Osteoblast (primary cell): ENCODE measurements around the gene CACNA1C. TPM values are rescaled to one million over a fixed set of nuclear protein-coding genes. Genes with fewer than 3 reads are reported as not detected.

Source experiments
- DNase-seq: peaks from one replicate; pipeline ENCODE4 v3.0.0; 2011; ENCODE audit warnings: low spot score, mixed read lengths; ENCODE audit not compliant: insufficient read length; ENCODE audit errors: missing footprints
- H2AFZ ChIP-seq: 2 replicates; pipeline ENCODE4 v1.6.0; 2011; ENCODE audit warnings: mild to moderate bottlenecking, low read length
- H3K27ac ChIP-seq: 2 replicates; pipeline ENCODE4 v1.5.1; 2011; ENCODE audit warnings: mild to moderate bottlenecking, low read depth, low read length, moderate library complexity
- H3K27me3 ChIP-seq: 2 replicates; pipeline ENCODE4 v1.6.0; 2012; ENCODE audit warnings: mild to moderate bottlenecking, control low read depth, inconsistent platforms, low read length, moderate library complexity; ENCODE audit not compliant: insufficient read depth
- H3K36me3 ChIP-seq: 2 replicates; pipeline ENCODE4 v1.5.1; 2011; ENCODE audit warnings: mild to moderate bottlenecking, low read length, control low read depth, moderate library complexity; ENCODE audit not compliant: insufficient read depth
- H3K4me1 ChIP-seq: 2 replicates; pipeline ENCODE4 v1.5.1; 2011; ENCODE audit warnings: mild to moderate bottlenecking, low read length, control low read depth, moderate library complexity; ENCODE audit not compliant: insufficient read depth
- H3K4me2 ChIP-seq: 2 replicates; pipeline ENCODE4 v1.6.0; 2011; ENCODE audit warnings: mild to moderate bottlenecking, low read length; ENCODE audit not compliant: insufficient read depth
- H3K4me3 ChIP-seq: fragments of 200-600 bp; sonication (generic); 3 replicates; pipeline ENCODE4 v1.5.1; 2012; ENCODE audit warnings: mild to moderate bottlenecking, low read length, inconsistent platforms; ENCODE audit not compliant: insufficient read depth
- H3K79me2 ChIP-seq: 2 replicates; pipeline ENCODE4 v1.6.0; 2012; ENCODE audit warnings: mild to moderate bottlenecking, low read length, control low read depth, inconsistent platforms; ENCODE audit not compliant: insufficient read depth
- H3K9me3 ChIP-seq: 2 replicates; pipeline ENCODE4 v1.5.1; 2011; ENCODE audit warnings: low read depth, low read length, control low read depth
- H4K20me1 ChIP-seq: 2 replicates; pipeline ENCODE4 v1.6.0; 2012; ENCODE audit warnings: mild to moderate bottlenecking, low read length, control low read depth; ENCODE audit not compliant: insufficient read depth
- total RNA-seq: library from RNA; depleted of rRNA; stranded (reverse); fragments of >200 nt; gene quantifications from 2 replicates; pipeline ENCODE4 v1.2.3, GENCODE V29; 2012
- TF ChIP-seq, protein P1 (sequence below): IDR thresholded peaks from 2 replicates; pipeline ENCODE4 v1.5.1; 2011; ENCODE audit warnings: mild to moderate bottlenecking, low read depth, low read length, moderate library complexity; ENCODE audit errors: extremely low read depth

Gene CACNA1C
- total RNA-seq, 1 donor, result 19.2 TPM

DNA sequence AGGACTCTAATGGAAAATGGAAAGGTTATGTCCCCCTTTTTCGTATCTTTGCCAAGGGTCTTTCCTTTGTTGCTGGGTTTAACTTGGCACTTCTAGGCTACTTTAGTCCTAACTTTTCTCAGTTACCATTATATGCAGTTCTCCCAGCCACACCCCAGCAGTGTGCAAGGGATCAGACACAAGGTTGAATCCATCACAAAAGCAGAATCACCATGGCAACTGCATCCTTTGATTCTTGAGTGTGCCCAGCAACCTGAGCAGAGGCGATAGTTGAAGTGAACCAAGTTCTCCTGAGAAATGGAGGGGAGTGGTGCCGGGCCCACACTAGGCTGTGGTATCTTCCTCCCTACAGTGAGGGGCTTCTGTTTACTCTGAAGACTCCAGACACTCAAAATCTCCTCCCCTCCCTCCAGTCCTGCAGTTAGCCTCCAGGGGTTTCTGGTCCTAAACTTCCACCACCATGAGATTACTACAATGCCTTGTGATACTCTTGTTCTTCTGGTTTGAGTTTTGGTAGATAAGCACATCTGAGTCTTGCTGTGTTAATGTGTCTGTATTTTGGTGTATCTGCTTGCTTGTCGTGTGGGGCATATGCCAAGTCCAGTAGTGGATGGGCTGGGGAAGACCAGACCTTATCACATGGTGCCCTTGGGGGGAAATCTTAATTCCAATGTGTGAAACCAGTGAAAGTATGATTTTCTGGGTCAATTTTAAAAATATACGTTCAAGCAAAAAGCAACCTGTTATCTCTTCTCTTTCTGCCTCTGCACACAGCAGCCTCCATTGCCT lies 183.9 kb downstream of the CACNA1C start:
- H3K4me1 ChIP-seq, result peaks cover 16% of the 10 kb centered on the region
- TF ChIP-seq, protein P1, sequence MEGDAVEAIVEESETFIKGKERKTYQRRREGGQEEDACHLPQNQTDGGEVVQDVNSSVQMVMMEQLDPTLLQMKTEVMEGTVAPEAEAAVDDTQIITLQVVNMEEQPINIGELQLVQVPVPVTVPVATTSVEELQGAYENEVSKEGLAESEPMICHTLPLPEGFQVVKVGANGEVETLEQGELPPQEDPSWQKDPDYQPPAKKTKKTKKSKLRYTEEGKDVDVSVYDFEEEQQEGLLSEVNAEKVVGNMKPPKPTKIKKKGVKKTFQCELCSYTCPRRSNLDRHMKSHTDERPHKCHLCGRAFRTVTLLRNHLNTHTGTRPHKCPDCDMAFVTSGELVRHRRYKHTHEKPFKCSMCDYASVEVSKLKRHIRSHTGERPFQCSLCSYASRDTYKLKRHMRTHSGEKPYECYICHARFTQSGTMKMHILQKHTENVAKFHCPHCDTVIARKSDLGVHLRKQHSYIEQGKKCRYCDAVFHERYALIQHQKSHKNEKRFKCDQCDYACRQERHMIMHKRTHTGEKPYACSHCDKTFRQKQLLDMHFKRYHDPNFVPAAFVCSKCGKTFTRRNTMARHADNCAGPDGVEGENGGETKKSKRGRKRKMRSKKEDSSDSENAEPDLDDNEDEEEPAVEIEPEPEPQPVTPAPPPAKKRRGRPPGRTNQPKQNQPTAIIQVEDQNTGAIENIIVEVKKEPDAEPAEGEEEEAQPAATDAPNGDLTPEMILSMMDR, result no peak
- peaks cover 7% of the 10 kb centered on the region for H4K20me1 ChIP-seq
- H3K4me3 ChIP-seq, result no peak overlapping the region
- peaks cover 39% of the 10 kb centered on the region for H3K79me2 ChIP-seq
- DNase-seq, result no peak
- no peak overlapping the region for H3K27ac ChIP-seq
- H3K9me3 ChIP-seq, result no peaks in the 10 kb centered on the region
- H2AFZ ChIP-seq, result no peak overlapping the region
- H3K27me3 ChIP-seq, result no peaks in the 10 kb centered on the region
- no peak overlapping the region for H3K4me2 ChIP-seq
- H3K36me3 ChIP-seq, result no peaks in the 10 kb centered on the region

DNA sequence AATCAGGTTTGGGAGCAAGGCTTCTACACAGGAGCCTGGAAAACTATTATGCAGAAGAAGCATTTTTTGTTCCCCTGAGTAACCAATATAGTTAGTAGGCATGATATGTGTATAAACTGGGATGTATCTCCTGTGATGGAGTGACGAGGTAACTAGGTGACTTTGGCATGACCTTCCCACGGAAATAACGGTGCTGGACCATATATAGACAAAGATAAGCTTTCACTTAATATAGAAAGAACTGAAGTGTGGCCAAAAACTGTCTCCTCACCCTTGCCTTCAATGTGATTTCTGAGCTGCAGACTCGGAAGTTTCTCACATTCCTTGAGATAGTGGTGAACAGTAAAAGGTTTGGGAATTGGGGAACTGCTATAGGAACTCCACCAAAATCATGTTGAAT lies 185.3 kb downstream of the CACNA1C start:
- peaks cover 7% of the 10 kb centered on the region for H4K20me1 ChIP-seq
- no peak overlapping the region for H3K27ac ChIP-seq
- H3K79me2 ChIP-seq, result peaks cover 40% of the 10 kb centered on the region
- no peak overlapping the region for H3K4me2 ChIP-seq
- H3K9me3 ChIP-seq, result no peaks in the 10 kb centered on the region
- no peaks in the 10 kb centered on the region for H3K36me3 ChIP-seq
- peak; percentile 84 for DNase-seq
- H3K4me3 ChIP-seq, result no peak overlapping the region
- TF ChIP-seq, protein P1, result no peak
- peaks cover 9% of the 10 kb centered on the region for H3K4me1 ChIP-seq
- no peak overlapping the region for H2AFZ ChIP-seq
- H3K27me3 ChIP-seq, result no peaks in the 10 kb centered on the region

- no peak overlapping the region for H3K27ac ChIP-seq
- TF ChIP-seq, protein P1, result no peak
- DNase-seq, result no peak
These were observed 186.6 kb downstream of the CACNA1C start for GRCh38 chr12:2239381-2239871.

GRCh38 chr12:2240390-2240789 lies 187.6 kb downstream of the CACNA1C start:
- Histone ChIP-seq H3K36me3 (no peaks in the 10 kb centered on the region), H3K4me2 (no peak overlapping the region), H3K79me2 (peaks cover 22% of the 10 kb centered on the region), H3K27ac (no peak overlapping the region), H3K9me3 (no peaks in the 10 kb centered on the region), H4K20me1 (peaks cover 6% of the 10 kb centered on the region), H3K27me3 (no peaks in the 10 kb centered on the region), H3K4me1 (peaks cover 21% of the 10 kb centered on the region), H2AFZ (no peak overlapping the region), H3K4me3 (no peak overlapping the region)
- no peak for DNase-seq
- TF ChIP-seq, protein P1, result no peak

More at GRCh38 chr12:2239381-2239871, 186.6 kb downstream of the CACNA1C start:
- Histone ChIP-seq H4K20me1 (peaks cover 7% of the 10 kb centered on the region), H3K4me2 (no peak overlapping the region), H3K36me3 (no peaks in the 10 kb centered on the region), H3K4me1 (peaks cover 17% of the 10 kb centered on the region), H3K4me3 (no peak overlapping the region), H3K9me3 (no peaks in the 10 kb centered on the region), H2AFZ (no peak overlapping the region), H3K79me2 (peaks cover 31% of the 10 kb centered on the region), H3K27me3 (no peaks in the 10 kb centered on the region)
